ENCODE measurements around the gene DHX30.

DHX30 gene

GRCh38 chr3:47899495-47900108 is 96.7 kb downstream of the DHX30 start:
- Histone ChIP-seq H3K4me1 (ENCODE audit: control insufficient read depth, insufficient read depth, low read length) (no peaks in the 10 kb centered on the region), H3K36me3 (ENCODE audit: control insufficient read depth, insufficient read depth, low read length) (no peaks in the 10 kb centered on the region), H3K4me3 (ENCODE audit: low read length) (no peak overlapping the region), H3K27ac (ENCODE audit: low read length) (no peak overlapping the region), H3K9me3 (ENCODE audit: control insufficient read depth, insufficient read depth, low read length) (no peaks in the 10 kb centered on the region), H3K27me3 (ENCODE audit: control insufficient read depth, insufficient read depth, low read length) (no peaks in the 10 kb centered on the region)
- no CpG with 5 or more reads among the region's 3 CpGs for WGBS (ENCODE audit: insufficient coverage, insufficient read length)
- DNase-seq (ENCODE audit: low read depth, low spot score), result no peak
